M059J (cell line): Measurements from ENCODE around the gene MUC5AC. TPM values are rescaled to one million over a fixed set of nuclear protein-coding genes. Genes with fewer than 3 reads are reported as not detected.
"Not testable (repeated sequence)": the region's sequence is repeated elsewhere in the genome, so short reads cannot be mapped to it uniquely, and the experiment has no call there.

Source experiments
- DNase-seq: peaks from one replicate; pipeline ENCODE4 v3.0.0-alpha.2; 2012; ENCODE audit warnings: low read depth
- total RNA-seq: library from RNA; depleted of rRNA; stranded (reverse); fragments of >200 nt; shearing (Covaris generic); gene quantifications from 2 replicates; pipeline ENCODE4 v1.2.3, GENCODE V29; 2014

MUC5AC gene
- total RNA-seq, 1 experiment from 2014 or later = not detected

DNA sequence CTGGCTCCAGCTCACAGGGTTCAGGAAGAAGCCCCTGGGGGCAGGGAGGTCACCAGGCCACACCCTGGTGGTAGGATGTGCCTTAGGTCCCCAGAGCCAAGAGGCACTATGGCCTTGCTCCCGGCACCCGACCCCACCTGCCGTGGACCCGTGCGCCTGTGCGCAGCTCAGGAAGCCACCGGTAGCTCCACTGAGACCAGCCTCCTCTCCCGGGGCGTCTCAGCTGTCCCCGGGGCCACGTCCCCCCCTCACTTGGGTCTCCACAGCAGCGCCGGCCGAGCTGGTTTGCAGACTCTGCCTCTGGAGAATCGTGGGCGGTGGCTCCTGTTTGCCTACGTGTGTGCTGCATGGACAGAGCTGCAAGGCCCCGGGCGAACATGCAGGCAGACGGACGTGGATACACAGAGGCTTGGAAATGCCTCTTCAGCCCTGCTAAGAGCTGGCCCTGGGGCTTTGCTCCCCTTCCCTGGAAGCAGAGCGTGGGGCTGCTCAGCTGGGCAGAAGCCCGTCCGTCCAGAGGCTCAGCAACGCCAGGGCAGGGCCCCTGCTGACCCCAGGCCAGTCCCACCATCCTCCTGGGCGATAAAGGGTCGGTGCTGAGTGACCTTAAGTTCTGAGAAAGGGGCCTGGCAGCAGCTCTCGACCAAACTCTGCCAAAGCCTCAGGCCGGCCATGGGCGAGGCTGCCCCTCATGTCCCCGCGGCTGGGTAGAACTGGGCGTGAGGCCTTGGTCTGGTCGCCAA lies 49.8 kb downstream of the MUC5AC start:
- DNase-seq = no peak

GRCh38 chr11:1208144-1208393 lies 50.3 kb downstream of the MUC5AC start:
- no peak for DNase-seq

DNA sequence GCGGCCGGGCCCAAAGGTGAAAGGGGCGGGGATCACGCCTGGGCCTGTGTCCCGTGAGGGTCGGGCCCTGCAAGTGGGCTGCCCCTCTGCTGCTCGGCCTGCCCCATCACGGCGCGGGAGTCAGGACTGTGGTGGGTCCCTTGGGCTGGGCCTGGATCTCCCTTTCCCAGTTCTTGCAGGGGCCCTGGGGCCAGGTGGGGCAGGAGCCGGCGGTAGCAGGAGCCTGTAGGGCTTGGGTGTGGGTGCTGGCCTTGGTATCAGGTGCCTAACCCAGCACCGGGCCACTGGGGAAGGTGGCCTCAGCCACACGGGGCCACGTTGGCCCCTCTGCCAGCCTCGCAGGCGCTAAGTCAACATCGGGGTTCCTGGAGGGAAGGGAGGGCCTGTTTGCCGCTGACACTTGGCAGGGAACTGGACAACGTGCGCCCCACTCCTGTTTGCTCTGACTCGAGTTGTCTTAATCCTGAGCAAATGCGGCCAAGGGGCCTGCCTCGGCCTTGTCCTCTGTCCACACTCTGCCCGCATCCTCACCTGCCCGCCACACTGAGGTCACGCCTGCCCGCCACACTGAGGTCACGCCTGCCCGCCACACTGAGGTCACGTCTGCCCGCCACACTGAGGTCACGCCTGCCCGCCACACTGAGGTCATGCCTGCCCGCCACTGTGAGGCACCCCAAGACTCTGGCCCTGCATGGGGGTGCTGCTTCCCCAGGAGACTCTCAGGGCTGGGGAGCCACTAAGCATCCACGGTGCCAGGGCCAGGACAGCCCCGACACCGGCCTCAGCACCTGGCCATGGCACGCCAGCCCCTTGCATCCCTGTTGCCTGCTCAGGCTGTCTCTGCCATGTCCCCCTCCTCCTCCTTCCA lies 50.9 kb downstream of the MUC5AC start:
- DNase-seq = no peak

- no peak for DNase-seq
Measured at GRCh38 chr11:1209371-1210057, 51.8 kb downstream of the MUC5AC start.

DNA sequence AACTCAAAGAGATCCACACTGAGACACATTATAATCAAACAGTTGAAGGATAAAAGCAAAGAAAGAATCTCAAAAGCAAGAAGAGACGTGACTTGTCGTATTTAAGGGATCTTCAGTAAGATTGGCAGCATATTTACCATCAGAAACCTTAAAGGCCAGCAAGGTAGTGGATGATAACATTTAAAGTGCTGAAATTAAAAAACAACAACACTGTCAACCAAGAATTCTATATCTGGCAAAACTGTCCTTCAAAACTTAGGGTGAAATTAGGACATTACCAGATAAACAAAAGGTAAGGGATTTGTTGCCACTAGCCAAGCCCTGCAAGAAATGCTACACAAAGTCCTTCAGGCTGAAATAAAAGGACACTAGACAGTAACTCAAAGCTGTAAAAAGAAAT lies 54.1 kb downstream of the MUC5AC start:
- no peak for DNase-seq

GRCh38 chr11:1215826-1216225 lies 58.1 kb downstream of the MUC5AC start:
- DNase-seq = not testable (repeated sequence)

DNA sequence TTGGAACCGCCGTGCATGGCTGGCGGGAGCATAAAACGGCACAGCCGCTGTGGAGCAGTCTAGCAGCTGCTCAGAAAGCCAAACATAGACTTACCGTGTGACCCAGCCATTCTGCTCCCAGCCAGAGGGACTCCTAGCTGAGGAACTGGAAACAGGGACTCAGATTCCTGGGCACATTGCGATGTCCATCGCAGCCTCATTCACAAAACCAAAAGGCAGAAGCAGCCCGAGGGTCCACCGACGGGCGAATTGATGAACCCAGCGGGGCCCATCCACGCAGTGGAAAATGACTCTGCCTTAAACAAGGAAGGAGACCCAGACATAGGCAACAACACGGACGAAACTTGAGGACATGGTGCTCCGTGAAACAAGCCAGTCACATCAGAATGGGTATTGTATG lies 59.4 kb downstream of the MUC5AC start:
- DNase-seq = no peak

DNA sequence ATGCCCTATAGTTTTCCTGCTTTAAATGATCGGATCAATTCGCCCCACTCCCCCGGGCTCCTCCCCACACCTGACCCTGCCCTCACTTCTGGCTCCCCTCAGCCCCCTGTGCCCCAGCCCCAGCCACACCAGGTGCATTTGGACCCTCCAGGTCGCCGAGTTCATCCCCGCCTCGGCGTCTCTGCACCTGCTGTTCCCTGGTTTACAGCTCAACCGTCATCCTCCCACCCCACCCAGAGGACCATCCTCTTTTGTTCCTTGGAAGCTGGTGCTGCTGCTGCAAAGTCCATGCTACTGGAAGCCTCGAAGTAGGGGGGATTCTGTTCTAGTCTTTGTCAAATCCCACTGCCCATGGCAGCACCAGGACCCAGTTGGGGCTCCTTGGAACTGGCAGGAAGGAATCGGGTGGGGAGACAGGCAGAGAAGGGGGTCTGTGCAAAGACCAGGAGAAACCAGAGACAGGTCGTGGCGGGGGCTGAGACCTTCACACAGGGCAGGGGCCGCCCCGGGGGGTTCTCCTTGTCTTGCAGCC lies 60.6 kb downstream of the MUC5AC start:
- DNase-seq = no peak

DNA sequence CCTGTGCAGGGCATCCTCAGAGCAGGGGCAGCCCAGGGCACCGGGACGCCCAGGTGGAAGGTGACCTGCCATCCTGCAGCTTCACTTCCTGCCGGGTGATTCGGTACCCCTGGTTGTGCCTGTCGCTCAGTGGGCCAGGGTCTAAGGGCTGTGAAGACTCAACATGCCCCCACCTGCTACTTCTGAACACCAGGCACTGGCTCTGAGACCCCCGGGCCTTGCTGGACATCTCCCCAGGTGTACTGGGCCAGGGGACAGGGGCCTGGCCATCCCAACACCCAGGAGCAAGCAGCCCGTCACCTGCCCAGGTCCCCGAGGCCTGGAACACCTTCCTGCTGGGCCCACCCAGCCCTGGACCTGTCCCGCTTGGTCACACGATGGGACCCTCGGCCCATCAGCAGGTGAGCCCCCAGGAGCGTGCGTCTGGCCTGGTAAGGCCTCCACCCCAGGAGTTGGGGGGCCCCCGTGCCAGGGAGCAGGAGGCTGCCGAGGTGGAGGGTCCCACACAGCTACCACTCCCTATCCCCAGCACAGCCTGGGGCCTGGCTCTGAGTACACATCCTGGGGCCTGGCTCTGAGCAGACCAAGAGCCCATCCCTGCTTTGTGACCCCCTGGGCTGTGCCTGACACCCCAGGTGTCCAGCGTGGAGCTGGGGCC lies 61.2 kb downstream of the MUC5AC start:
- DNase-seq = no peak

DNA sequence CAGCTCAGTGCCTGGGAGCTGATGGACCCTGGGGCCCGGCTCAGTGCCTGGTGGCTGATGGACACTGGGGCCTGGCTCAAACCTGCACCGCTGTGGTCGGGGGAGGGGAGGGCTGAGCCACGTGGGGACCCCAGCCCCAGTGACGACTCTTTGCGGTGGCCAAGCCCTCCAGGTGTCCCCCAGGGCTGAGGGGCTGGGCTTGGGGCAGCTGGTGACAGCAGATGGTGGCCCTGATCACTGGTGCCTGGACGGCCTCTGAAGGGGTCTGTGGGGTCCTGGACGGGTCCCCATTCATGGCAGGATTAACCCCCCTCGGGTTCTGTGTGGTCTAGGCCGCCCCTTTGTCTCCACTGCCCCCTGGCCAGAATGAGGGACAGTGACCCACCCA lies 61.7 kb downstream of the MUC5AC start:
- no peak for DNase-seq

DNA sequence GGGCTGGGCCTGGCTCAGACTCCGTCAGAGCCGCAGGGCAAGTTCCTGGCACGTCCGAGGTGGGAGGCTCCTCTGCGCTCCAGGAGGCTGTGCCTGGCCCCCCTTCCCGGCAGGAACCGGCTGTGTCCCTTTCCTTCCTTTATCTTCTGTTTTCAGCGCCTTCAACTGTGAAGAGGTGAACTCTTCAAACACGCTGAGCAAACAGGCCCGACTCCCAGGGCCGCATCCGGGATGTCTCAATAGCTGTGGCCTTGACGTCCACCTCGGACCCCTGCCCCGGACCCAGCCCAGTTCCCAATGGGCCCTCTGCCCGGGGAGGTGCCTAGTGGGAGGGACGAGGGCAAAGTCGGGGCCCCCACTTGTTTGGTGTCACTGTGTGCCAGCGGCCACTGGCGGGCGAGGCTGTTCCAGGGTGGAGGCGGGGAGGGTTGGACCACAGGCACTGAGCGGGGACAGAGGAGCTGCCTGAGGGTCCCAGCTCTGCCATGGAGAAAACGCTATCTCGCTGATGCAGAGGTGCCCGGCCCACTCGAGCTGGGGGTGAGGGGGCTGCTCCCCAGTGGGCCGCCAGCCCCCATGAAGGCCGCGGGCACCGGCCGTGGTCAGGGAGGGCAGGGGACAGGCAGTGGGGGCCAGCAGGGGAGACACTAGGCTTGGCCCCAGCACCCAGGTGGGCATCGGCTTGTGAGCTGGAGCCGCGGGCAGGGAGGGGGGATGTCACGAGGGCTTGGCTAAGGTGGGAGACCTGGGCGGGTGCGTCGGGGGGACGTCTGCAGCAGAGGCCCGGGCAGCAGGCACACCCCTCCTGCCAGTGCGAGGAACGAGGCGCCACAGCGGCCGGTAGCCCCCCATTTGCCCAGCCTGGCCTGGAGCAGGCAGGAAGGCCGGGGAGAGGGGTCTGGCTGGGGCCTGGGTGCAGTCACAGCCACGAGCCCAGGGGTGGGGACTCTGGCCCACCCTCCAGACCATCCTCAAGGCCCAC lies 62.4 kb downstream of the MUC5AC start:
- no peak for DNase-seq

- DNase-seq = no peak
Measured at GRCh38 chr11:1220941-1221721, 63.4 kb downstream of the MUC5AC start.

DNA sequence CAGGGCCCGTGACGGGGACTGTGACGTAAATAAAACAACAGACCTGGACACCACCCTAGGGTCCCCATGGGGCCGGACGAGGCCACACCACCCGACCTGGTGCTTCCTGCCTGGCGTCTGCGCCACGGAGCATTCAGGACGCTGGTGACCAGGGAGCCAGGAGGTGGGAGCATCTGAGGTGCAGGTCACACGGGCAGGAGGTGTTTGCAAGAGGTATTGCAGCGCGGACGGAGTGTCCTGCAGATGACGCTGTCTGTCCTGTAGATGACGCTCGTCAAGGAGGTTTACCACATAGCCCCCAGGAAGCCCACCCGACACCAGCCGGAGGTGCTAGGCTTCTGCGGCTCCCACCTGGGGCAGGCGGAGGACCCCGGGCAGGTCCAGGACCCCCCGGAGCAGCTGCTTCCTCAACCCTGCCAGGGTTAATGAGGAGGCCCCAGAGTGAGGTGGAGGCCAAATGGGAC lies 64.1 kb downstream of the MUC5AC start:
- no peak for DNase-seq

GRCh38 chr11:1222491-1223345 lies 65.0 kb downstream of the MUC5AC start, which contains the start of gene MUC5B:
Gene MUC5B, plus strand, starts transcription at chr11:1223066. Its CDS starts 58 bp downstream, at chr11:1223124.
- peak; percentile 31 for DNase-seq

DNA sequence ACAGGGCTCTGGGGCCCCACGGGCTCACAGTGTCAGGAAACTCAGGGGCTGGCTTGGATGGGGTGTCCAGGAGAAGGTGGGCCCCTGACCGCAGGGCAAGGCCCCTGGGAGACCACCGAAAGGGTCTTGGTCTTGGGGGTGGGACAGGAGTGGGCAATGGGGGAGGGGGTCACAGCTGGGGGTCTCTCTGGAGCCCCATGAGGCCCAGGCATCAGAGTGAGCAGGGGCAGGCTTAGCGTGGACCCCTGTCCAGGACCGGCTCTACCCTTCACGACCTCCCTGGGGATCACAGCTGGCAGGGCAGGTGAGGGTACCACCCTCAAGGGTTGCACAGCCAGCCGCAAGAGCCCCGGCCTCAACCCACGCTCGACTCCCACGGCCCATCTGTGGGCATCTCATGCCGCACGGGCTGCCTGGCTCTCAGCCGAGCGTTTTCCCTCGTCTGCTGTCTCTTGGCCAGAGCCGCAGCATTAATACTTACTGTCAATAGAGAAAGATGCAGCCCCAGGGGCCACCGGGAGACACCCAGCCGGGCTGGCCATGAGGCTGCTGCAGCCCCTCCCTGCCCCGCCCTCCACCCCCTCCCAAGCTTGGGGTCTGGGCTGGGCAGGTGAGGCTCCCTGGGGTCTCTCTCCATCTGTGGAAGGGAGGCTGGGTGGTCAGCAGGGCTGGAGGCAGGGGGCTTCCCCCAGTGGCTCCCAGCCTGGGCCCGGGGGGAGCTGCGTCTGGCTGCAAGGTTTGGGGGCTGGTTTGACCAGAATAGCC lies 65.8 kb downstream of the MUC5AC start:
- no peak for DNase-seq

DNA sequence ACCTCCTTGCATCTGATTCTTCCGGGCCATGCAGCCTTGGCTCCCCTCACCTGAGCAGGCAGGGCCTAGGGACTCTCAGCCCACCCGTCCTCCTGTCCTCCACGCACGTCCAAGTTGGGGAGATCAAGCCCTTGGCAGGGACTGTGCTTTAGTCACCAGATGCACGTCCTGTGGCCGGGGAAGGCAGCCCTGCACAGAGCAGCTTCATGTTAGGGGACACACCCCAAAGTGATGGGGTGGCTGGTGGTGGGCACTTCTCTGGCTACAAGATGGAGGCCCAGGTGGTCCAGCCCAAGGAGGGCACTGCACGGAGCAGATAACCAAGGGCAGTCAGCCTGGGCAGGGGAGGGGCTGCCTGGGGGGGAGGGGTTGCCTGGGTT lies 66.3 kb downstream of the MUC5AC start:
- DNase-seq = no peak

GRCh38 chr11:1224491-1225385 lies 67.0 kb downstream of the MUC5AC start:
- DNase-seq = no peak
